SK-N-MC (cell line): ENCODE data around the gene SUN2.

Experiments used
- DNase-seq: peaks from one replicate; pipeline ENCODE4 v3.0.0-alpha.2; 2011; ENCODE audit warnings: low read depth, low spot score
- H3K27ac ChIP-seq: fragments of 200-600 bp; sonication (generic); 2 replicates; pipeline ENCODE4 v1.5.1; 2016; ENCODE audit warnings: mixed run types
- H3K36me3 ChIP-seq: fragments of 200-600 bp; sonication (generic); 2 replicates; pipeline ENCODE4 v1.6.1; 2017; ENCODE audit warnings: antibody characterized with exemption, low read length, mixed read lengths; ENCODE audit not compliant: insufficient read depth
- H3K4me3 ChIP-seq: fragments of 200-600 bp; sonication (generic); 2 replicates; pipeline ENCODE4 v1.5.1; 2016
- H3K9ac ChIP-seq: fragments of 200-600 bp; sonication (generic); 2 replicates; pipeline ENCODE4 v1.8.0; 2017; ENCODE audit warnings: mixed run types, mixed read lengths; ENCODE audit not compliant: insufficient read length
- H3K9me3 ChIP-seq: fragments of 200-600 bp; sonication (generic); 2 replicates; pipeline ENCODE4 v1.6.1; 2017; ENCODE audit warnings: low read depth, mild to moderate bottlenecking, antibody characterized with exemption, low read length, moderate library complexity, mixed read lengths
- EZH2 ChIP-seq: fragments of 200-600 bp; sonication (generic); IDR thresholded peaks from one replicate; pipeline ENCODE4 v1.6.1; 2017; ENCODE audit warnings: antibody characterized with exemption
- FOXP2 ChIP-seq: optimal IDR thresholded peaks from 2 replicates; pipeline ENCODE3; 2011; ENCODE audit warnings: mild to moderate bottlenecking, moderate library complexity; ENCODE audit not compliant: insufficient read depth; ENCODE audit errors: extremely low read length, control extremely low read depth
- POLR2AphosphoS5 ChIP-seq: IDR thresholded peaks from 2 replicates; pipeline ENCODE4 v1.6.1; 2012; ENCODE audit warnings: mild to moderate bottlenecking, low read depth, low read length, borderline replicate concordance

Gene SUN2

DNA sequence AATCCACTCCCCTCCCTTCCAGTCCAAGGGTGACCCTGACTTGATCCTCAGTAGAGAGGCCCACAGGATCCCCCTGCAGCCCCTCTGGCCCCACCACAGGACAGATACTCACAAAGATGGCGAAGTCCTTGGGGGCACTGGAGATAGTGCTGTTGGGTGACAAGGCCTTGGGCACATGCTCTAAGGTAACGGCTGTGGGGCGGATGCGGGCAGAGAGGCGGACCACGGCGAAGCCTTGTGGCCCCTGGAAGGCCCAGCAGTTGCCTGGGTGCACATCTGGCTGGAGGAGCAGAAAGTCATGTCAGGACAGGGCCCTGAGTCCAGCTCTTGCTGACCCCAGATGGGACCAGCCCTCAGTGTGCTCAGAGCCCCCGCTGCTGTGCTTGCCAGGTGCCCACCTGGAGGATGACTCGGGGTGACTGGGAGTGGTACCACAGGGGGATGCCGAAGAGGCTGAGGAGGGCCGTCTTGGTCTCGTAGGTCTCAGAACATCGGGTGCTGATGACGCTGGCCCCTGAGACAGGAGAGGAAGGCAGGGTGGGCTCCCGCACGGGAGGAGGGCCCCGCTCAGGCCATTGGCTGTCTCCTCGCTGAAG, 17.2 kb downstream of the SUN2 start:
- H3K9me3 ChIP-seq, result no peaks in the 10 kb centered on the region
- no peak for DNase-seq
- no peak overlapping the region for H3K27ac ChIP-seq
- H3K4me3 ChIP-seq, result no peak overlapping the region
- no peak for TF ChIP-seq FOXP2
- TF ChIP-seq EZH2, result no peak
- no peak for TF ChIP-seq POLR2AphosphoS5
- H3K9ac ChIP-seq, result no peak overlapping the region
- H3K36me3 ChIP-seq, result peaks cover 80% of the 10 kb centered on the region

DNA sequence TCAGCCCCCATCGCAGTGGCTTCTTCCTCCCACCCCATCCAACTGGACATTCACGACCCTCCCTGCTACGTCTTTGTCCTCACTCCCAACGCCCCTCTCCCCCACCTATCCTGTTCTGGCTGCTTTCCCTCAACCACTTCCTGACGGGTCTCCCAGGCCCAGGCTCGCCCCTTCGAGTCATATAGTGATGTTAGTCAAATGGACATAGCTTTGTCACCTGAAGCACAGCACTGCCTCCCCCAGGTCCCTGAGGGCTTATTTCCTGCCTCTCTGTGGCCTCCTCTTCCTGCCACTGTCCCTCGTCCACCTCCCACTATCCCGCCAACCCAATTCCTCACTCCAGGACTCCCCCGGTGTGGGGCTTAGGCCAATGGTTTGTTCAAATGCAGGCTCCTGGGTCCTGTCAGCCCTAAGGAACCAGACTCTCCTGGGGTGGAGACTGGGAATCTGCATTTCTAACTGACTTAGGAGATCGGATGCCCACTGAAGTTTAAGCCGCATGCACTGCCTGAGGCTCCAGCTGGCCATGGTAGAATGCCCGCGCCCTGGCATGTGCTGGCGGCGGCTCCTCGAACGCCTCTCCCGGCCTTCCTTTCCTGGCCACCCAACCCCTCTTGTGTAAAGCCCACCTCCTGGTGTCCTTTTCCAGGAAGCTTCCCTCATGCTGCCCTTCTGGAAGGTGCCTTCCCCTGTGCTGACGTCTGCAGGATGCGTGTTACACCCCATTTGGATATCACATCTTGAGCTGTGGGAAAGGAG, 18.3 kb downstream of the SUN2 start:
- Histone ChIP-seq H3K9me3 (no peaks in the 10 kb centered on the region), H3K36me3 (peaks cover 77% of the 10 kb centered on the region), H3K27ac (no peak overlapping the region), H3K4me3 (no peak overlapping the region), H3K9ac (no peak overlapping the region)
- no peak for DNase-seq
- TF ChIP-seq FOXP2 (no peak), EZH2 (no peak), POLR2AphosphoS5 (no peak)

DNA sequence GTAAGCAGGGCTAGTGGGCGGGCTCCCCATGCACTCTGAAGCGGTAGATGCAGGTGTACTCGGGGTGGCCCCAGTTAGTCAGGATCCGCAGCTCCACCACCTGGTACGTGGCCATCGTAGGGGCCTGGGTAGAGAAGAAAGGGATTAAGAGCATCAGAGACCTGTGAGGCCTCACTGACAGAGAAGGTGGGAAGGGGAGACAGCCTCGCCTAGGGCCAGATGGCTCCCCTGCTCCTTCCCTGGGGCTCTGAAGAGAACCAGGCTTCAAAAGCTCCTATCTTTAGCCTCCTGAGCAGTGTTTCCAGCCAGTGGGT, 19.6 kb downstream of the SUN2 start:
- Histone ChIP-seq H3K4me3 (no peak overlapping the region), H3K9me3 (no peaks in the 10 kb centered on the region), H3K27ac (no peak overlapping the region), H3K9ac (no peak overlapping the region), H3K36me3 (peaks cover 69% of the 10 kb centered on the region)
- no peak for TF ChIP-seq FOXP2
- no peak for TF ChIP-seq EZH2
- TF ChIP-seq POLR2AphosphoS5, result no peak
- DNase-seq, result no peak

DNA sequence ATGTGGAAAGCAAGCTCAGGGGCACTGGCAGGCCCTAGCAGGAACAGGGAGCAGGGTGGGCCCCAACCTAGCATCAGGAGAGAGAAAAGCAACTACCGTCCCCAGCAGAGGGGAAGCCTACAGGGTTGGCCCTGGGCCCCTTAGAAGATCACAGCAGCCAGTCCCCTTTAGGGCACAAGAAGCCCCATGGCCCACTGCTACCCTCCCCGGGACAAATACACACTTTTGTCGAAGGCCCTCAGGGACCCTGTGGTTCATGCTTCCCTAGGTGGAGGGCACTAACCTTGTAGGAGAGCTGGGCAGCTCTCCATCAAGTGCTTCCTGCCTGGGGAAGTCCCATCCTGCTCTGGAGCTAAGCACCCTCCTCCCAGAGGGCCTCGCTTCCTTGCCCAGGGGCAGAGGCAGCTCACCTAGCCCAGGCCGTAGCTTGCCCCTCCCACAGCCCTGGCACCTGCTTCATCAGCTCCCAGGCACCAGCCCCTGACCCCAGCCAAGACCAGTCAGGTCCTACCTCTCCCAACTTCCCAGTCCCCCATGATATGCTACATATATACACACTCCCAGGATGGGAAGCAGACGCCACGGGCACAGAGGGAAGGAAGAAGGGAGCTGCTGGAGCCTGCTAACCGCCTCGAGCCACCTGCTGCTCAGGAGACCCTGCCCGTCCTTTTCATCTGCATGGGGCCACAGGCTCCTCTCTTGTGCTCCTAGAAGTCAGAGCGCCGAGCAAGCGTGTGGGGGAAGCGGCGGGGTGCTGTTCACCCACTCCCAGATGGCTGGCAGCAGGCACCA, 20.1 kb downstream of the SUN2 start:
- H3K4me3 ChIP-seq, result no peak overlapping the region
- H3K9me3 ChIP-seq, result no peaks in the 10 kb centered on the region
- H3K36me3 ChIP-seq, result peaks cover 67% of the 10 kb centered on the region
- H3K9ac ChIP-seq, result no peak overlapping the region
- TF ChIP-seq FOXP2, result no peak
- TF ChIP-seq POLR2AphosphoS5, result peak; percentile 5; the same call in 1 of the 2 replicates
- no peak for TF ChIP-seq EZH2
- DNase-seq, result no peak
- 0 out of 2 replicates have a peak overlapping the region, but pooled peaks have one; percentile 42 for H3K27ac ChIP-seq

DNA sequence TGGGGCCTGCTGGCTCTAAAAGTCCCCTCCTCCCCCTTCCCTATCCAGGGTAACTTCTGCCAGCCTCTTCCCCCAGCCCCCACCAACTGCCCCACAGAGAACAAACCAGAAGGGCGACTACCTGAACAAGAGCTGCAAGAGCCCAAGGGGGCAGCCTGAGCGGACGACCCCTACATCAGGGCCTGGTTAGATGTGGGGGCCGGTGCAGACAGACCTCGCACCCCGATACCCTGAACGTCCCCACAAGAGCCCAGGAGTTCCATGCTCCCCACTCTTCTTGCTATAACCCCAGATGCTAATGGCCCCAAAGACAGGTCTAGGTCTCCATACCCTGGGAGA, 20.7 kb downstream of the SUN2 start:
- Histone ChIP-seq H3K36me3 (peaks cover 67% of the 10 kb centered on the region), H3K4me3 (no peak overlapping the region), H3K9ac (no peak overlapping the region), H3K9me3 (no peaks in the 10 kb centered on the region), H3K27ac (0 out of 2 replicates have a peak overlapping the region, but pooled peaks have one; percentile 42)
- no peak for DNase-seq
- TF ChIP-seq FOXP2 (no peak), EZH2 (no peak), POLR2AphosphoS5 (no peak; the same call in 1 of the 2 replicates)

DNA sequence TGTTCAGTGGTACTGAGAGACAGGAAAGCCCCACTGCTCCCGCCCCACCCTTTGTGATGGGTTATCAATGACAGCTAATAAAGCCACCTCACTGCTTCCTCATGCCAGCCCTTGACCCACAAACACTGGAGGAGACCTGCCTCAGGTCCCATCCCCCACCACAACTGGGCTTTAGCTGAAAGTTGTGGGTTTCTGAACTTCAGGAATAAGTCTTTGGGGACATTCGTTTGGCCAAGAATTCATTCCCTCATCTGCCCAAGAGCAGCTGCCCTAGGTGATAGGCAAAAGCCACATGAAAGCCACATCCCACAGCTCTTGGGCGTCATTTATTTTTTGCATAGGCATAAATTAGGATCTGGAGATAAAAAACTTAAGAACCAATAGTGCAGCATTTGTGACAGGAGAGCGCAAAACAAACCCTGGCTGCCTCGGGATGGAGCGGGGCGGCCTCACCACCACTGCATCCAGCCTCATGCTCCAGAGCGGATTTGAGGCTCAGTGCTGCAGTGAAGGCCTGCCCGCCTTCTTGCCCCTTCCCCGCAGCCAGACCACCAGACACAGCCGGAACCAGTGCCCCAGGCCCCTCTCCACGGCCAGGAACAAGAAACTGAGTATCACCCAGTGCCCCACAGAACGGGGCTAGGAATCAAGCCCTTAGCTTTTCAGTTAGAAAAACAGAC, 21.2 kb downstream of the SUN2 start:
- no peak overlapping the region for H3K9ac ChIP-seq
- no peaks in the 10 kb centered on the region for H3K9me3 ChIP-seq
- H3K27ac ChIP-seq, result peak overlapping the region; percentile 42; the same call in 1 of the 2 replicates
- DNase-seq, result no peak
- peaks cover 67% of the 10 kb centered on the region for H3K36me3 ChIP-seq
- H3K4me3 ChIP-seq, result no peak overlapping the region
- TF ChIP-seq FOXP2, result no peak

DNA sequence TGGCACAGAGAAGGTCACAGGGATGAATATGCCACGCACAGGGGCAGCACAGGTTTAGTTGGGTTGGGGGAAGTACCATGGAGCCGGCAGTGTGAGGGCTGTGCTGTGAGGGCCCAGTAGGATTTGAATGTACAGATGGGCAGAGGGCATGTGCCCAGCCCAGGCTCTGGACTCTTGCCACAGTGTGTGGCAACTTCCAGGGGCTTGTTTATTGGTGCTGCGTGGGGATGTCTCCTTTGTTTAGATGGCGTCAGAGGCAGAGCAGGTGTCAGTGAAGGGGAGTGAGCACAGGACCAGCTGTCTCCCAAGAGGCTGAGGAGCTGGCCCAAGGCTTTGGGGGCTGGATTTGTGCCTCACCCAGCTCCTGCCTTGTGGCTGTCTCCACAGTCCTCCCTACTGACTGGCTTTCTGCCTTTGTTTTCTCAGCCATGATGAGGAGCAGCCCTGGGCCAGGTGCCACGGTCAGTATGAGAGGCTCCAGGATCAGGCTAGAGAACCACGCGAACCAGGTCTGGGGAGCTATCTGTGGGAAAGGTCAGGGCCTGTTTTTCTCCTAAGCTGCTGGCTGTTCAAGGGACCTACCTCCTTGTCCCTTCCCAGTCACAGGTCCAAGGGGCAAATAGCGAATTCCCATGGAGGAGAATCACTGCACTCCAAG, 21.9 kb downstream of the SUN2 start:
- DNase-seq, result no peak
- no peak for TF ChIP-seq FOXP2
- TF ChIP-seq EZH2, result no peak
- no peak; the same call in 1 of the 2 replicates for TF ChIP-seq POLR2AphosphoS5
- no peak overlapping the region for H3K9ac ChIP-seq
- H3K27ac ChIP-seq, result 0 out of 2 replicates have a peak overlapping the region, but pooled peaks have one; percentile 42
- no peaks in the 10 kb centered on the region for H3K9me3 ChIP-seq
- H3K36me3 ChIP-seq, result peaks cover 67% of the 10 kb centered on the region
- H3K4me3 ChIP-seq, result no peak overlapping the region

DNA sequence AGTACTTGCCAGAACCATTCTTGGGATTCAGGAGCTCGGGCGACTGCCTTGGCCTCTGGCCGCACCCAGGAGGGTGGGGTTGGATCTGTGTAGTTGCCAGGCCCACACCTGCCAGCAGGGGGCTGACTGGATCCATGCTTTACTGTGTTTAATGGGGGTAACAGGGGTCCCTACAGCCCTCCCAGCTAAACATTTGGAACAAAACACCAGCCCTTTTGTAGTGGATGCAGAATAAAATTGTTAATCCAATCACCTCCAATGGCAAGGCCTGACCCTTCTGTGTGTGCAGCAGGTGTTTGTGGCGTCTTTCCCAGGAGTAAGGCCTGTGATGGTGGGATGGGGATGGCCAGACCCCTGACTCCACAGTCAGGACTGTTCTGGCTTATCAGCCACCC, 22.5 kb downstream of the SUN2 start:
- H3K9me3 ChIP-seq, result no peaks in the 10 kb centered on the region
- H3K4me3 ChIP-seq, result no peak overlapping the region
- peaks cover 67% of the 10 kb centered on the region for H3K36me3 ChIP-seq
- H3K9ac ChIP-seq, result no peak overlapping the region
- DNase-seq, result no peak
- TF ChIP-seq POLR2AphosphoS5, result no peak
- H3K27ac ChIP-seq, result 0 out of 2 replicates have a peak overlapping the region, but pooled peaks have one; percentile 31
